HG03432 (cell line): ENCODE results near the gene CT45A10.
"Not testable (repeated sequence)": the region's sequence is repeated elsewhere in the genome, so short reads cannot be mapped to it uniquely, and the experiment has no call there.

Experiments
- ATAC-seq: cut with Tn5 transposase; IDR thresholded peaks from one replicate; pipeline ENCODE4 v1.9.1; 2021; ENCODE audit warnings: mild to moderate bottlenecking, moderate library complexity; ENCODE audit not compliant: unreplicated experiment

The CT45A10 gene, protein sequence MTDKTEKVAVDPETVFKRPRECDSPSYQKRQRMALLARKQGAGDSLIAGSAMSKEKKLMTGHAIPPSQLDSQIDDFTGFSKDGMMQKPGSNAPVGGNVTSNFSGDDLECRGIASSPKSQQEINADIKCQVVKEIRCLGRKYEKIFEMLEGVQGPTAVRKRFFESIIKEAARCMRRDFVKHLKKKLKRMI

DNA sequence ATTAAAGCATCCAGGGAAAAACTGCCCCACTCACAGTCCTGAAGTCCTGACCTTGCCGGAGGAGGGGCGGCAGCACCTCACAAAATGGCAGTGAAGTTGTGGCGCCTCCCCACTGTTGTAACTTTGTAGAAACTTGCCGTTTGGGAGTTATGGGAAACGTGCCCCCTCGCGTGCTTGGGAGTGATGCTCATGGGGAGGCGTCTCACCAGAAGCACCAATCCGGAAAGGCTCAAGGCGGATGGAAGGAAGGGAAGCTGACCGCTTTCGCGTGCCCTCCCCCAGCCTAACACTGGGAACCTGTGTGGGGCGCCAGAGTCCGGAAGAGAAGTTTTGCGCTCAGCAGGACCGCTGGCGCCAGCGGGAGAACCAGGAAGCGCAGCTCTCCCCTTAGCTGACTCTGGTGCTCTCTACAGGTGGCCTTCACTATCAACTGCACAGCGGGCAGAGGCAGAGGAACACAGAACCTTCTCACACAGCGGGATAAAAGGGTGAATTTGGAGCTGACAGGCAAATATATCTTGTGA is at the start of gene CT45A10, which contains the start of gene SAGE1:
CT45A10 (minus strand) TSS at position 151 of the 524 bp plus-strand sequence. CDS start 8,100 bp downstream, outside the sequence.
SAGE1 (plus strand) TSS at position 423 of the 524 bp plus-strand sequence. CDS start 2,527 bp downstream, outside the sequence.
- ATAC-seq, result no peak

DNA sequence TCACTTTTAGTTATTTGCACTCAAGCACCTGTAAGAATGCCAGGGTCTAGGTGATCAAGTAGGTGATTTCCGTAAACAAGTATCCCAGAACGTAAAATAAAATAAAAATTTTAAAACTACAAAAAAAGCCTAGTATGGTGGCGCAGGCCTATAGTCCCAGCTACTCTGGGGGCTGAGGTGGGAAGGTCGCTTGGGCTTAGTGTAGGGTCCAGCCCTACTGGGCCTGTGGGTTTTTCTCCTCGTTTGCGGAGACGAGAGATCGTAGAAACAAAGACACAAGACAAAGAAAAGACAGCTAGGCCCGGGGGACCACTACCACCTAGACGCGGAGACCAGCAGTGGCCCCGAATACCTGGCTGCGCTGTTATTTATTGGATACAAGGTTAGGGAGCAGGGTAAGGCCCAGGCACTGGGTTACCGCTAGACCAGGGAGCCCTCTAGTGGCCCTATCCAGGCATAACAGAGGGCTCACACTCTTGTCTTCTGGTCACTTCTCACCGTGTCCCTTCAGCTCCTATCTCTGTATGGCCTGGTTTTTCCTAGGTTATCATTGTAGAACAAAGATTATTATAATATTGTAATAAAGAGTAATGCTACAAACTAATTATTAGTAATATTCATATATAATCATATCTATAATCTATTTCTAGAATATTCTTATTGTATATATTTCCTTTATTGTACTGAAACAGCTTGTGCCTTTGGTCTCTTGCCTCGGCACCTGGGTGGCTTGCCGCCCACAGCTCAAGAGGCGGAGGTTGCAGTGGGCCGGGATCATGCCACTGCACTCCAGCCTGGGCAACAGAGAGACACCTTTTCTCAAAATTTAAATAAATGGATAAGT is 38.6 kb upstream of the CT45A10 start:
- peak; percentile 54 for ATAC-seq

DNA sequence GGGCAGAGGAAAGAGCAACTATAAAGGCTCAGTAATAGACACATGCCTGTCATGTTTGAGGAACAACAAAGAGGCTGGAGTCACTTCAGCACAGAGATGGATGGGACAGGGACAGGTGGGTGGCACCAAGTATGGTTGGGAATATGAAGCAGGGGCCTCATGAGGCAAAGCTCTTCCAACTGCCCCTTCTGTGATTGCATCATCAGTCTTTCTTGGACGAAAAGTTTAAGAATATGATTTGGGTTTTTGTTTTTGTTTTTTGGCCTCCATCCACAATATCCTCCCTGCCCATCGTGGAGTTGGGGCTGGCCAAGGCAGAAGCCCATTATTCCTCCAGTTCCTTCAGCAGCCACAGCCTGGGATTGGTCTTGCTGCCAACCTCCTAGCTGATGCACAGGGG is 34.7 kb upstream of the CT45A10 start:
- no peak for ATAC-seq

DNA sequence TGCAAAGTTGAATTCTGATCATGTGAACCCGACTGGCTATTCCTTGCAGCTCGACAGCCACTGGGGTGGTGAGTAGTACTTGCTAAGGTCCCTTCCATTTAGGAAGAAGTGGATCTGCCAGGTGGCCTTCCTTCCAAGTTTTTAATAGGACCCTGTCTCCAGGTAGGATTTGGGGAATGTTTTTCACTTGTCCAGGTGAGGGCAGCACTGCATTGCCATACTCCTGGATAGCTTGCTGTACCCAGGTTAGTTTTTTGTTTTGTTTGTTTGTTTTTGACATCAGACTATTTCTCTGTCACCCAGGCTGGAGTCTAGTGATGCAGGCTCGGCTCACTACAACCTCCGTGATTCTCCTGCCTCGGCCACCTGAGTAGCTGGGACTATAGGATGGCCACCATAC is 30.1 kb upstream of the CT45A10 start:
- ATAC-seq, result no peak

DNA sequence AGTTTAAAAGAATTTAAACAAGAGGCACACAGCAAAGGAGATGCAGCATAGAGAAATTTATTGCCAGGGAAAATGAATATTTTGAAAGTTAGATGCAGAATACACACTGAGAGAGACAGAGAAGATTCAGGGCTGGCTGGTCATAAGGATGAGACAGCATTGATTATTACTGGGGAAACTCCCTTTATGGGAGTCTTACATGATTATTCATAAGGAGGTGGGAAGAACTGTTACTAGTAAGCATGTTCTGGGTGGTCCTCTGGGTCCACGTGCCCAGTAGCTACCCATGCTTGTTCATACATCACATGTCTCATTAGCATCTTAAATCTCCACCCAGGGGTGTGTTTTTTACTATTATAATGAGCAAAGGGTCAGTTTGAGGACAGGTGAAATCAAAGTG is 27.3 kb upstream of the CT45A10 start:
- not testable (repeated sequence) for ATAC-seq

DNA sequence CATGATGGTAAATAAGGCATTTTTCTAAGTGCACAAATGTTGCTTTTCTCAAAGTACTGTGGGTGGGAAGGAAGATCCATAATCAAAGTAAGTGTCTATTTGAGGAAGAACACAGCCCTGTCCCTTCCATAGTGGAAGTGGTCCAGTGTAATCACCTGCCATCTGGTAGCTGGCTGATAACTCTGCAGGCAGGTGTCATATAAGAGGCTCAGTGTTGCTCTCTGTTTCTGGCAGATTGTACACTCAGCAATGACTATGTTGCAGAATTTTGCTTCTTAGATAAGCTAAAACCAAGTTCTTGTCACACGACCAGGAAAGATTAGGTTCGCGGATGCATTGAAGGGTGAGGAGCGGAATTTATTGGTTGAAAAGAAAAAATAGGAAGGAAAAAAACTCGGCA is 21.2 kb upstream of the CT45A10 start:
- ATAC-seq, result no peak

DNA sequence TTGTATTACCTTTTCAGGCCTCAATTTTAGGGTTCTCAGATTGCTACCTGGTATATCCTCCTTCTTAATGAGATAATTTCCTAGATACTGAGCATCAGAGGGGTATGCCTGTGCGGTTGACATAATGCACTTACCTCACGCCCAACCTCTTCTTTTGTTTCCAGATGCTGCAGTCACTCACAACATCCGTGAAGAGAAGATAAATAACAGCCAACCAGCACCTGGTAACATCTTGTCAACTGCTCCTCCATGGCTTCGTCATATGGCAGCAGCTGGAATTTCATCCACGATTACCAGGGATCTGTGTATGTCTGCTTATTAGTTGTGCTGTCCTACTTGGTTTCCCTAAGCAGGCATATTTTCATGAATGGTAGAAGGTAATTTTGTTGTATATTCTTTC is 17.0 kb upstream of the CT45A10 start:
- ATAC-seq, result no peak

DNA sequence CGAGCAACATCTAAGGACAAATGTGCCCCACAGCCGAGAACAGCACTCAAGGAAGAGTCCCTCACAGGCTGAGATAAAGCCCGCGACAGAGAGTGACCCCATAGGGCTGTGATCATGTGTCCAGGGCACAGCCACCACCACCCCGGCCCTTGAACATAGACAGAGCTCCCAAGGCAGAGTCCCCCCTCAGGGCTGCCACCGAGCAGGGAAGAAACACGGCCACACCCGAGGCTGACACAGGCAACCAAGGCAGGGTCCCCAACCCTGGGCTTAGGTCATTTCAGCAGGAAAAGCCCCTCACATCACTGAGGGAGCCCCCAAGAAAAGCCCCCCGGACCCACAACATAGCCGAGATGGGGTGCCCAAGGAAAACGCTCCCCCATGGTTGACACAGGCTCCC is 463 bp downstream of the CT45A10 start:
- no peak for ATAC-seq

DNA sequence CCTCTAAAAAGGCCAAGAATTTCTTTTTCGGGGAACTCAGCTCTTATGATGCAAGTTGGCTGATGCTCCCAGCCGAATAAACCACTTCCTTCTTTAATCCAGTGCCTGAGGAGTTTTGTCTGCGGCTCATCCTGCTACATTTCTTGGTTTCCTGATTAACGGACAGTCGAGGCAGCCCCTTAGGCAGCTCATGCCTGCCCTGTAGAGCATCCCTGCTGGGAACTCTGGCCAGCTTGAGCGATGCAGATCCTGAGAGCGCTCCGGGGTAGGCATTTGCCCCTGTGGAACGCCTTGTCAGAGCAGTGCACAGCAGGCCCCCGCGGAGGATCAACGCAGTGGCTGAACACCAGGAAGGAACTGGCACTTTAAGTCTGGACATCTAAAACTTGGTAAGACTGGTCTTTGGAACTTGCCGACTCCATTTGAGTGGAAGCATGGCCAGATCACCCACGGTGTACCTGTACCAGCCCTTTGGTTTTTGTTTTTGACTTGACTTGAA is 3.1 kb downstream of the CT45A10 start:
- ATAC-seq, result no peak

DNA sequence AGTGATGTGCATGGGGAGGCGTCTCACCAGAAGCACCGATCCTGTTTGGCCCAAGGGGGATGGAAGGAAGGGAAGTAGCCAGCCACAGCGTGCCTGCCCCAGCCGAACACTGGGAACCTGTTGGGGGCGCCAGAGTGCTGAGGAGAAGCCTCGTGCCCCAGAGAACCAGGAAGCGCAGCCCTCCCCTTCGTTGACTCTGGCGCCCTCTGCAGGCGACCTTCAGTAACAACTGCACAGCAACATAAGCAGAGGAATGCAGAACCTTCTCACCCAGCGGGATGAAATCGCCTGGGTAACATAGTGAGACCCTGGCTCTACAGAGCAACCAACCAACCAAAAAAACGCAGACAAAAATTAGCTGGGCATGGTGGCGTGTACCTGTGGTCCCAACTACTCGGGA is 4.3 kb downstream of the CT45A10 start:
- not testable (repeated sequence) for ATAC-seq

DNA sequence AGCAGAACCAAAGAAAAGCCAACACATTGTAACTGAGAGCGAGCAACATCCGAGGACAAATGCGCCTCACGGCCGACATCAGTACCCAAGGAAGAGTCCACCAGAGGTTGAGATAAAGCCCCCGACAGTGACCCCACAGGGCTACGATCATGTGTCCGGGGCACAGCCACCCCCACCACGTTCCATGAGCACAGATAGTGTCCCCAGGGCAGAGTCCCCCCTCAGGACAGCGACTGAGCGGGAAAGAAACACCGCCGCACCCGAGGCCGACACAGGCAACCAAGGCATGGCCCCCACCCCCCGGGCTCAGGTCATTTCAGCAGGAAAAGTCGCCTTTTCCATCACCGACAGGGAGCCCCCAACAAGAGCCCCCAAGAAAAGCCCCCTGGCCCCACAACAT is 5.0 kb downstream of the CT45A10 start:
- ATAC-seq, result not testable (repeated sequence)

DNA sequence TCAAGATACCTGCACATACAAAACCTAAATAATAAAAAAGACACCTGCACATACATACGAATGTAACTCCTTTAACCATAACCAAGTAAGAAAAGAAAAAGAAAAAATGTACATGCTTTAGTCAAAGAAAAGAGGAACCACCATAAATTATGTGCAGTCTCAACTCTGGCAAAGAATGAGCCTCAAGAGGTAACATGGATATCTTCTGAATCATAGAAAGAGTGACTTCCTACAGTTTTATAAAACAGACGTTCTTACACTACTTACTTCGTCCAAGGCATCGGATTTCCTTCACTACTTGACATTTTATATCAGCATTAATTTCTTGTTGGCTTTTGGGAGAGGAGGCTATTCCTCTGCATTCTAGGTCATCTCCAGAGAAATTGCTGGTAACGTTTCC is 10.5 kb downstream of the CT45A10 start:
- not testable (repeated sequence) for ATAC-seq

DNA sequence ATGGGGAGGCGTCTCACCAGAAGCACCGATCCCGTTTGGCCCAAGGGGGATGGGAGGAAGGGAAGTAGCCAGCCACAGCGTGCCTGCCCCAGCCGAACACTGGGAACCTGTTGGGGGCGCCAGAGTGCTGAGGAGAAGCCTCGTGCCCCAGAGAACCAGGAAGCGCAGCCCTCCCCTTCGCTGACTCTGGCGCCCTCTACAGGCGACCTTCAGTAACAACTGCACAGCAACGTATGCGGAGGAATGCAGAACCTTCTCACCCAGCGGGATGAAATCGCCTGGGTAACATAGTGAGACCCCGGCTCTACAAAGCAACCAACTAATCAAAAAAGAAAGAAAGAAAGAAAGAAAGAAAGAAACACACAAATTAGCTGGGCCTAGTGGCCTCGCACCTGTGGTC is 21.5 kb downstream of the CT45A10 start, which contains the start of gene CT45A9:
CT45A9 (minus strand) TSS at position 101 of the 400 bp plus-strand sequence. CDS start 3,751 bp downstream, outside the sequence.
- not testable (repeated sequence) for ATAC-seq

DNA sequence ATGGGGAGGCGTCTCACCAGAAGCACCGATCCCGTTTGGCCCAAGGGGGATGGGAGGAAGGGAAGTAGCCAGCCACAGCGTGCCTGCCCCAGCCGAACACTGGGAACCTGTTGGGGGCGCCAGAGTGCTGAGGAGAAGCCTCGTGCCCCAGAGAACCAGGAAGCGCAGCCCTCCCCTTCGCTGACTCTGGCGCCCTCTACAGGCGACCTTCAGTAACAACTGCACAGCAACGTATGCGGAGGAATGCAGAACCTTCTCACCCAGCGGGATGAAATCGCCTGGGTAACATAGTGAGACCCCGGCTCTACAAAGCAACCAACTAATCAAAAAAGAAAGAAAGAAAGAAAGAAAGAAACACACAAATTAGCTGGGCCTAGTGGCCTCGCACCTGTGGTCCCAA is 38.8 kb downstream of the CT45A10 start, which contains the start of gene CT45A8:
CT45A8 (minus strand) TSS at position 101 of the 400 bp plus-strand sequence. CDS start 3,755 bp downstream, outside the sequence.
- not testable (repeated sequence) for ATAC-seq

DNA sequence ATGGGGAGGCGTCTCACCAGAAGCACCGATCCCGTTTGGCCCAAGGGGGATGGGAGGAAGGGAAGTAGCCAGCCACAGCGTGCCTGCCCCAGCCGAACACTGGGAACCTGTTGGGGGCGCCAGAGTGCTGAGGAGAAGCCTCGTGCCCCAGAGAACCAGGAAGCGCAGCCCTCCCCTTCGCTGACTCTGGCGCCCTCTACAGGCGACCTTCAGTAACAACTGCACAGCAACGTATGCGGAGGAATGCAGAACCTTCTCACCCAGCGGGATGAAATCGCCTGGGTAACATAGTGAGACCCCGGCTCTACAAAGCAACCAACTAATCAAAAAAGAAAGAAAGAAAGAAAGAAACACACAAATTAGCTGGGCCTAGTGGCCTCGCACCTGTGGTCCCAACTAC is 56.1 kb downstream of the CT45A10 start, which contains the start of gene CT45A7:
CT45A7 (minus strand) TSS at position 101 of the 400 bp plus-strand sequence. CDS start 3,747 bp downstream, outside the sequence.
- not testable (repeated sequence) for ATAC-seq
